ENCODE data around the gene SLC18A3. TPM values are rescaled to one million over a fixed set of nuclear protein-coding genes. Genes with fewer than 3 reads are reported as not detected.

SLC18A3 gene
- polyA plus RNA-seq, 2 donors = not detected

- H3K4me1 ChIP-seq (ENCODE audit: control insufficient read depth in 2 of 2, insufficient read depth in 2 of 2, low read length in 1 of 2) = peaks cover 0 to 5% of the 10 kb centered on the region in 2 donors
- H3K9me3 ChIP-seq (ENCODE audit: control insufficient read depth in 2 of 2, insufficient read depth in 1 of 2, low read depth in 1 of 2, low read length in 1 of 2) = no peaks in the 10 kb centered on the region
- no peaks in the 10 kb centered on the region for H3K36me3 ChIP-seq (ENCODE audit: control insufficient read depth in 2 of 2, insufficient read depth in 2 of 2, low read length in 1 of 2)
- no peak overlapping the region for H3K27ac ChIP-seq (ENCODE audit: low read depth in 2 of 2, low read length in 1 of 2)
- H3K4me3 ChIP-seq (ENCODE audit: low read depth in 1 of 2, low read length in 2 of 2) = no peak overlapping the region
- 2% methylated on average over 6 of the region's 6 CpGs for WGBS, 2 donors
- H3K27me3 ChIP-seq (ENCODE audit: control insufficient read depth in 1 of 2, insufficient read depth in 2 of 2, low read length in 2 of 2) = no peaks in the 10 kb centered on the region
These were observed 15.5 kb upstream of the SLC18A3 start for GRCh38 chr10:49594594-49594993.

- no peak overlapping the region for H3K27ac ChIP-seq (ENCODE audit: low read depth in 2 of 2, low read length in 1 of 2)
- no peaks in the 10 kb centered on the region for H3K9me3 ChIP-seq (ENCODE audit: control insufficient read depth in 2 of 2, insufficient read depth in 1 of 2, low read depth in 1 of 2, low read length in 1 of 2)
- WGBS, 2 donors = 57 to 60% methylated on average over 10 of the region's 10 CpGs
- no peak overlapping the region for H3K4me3 ChIP-seq (ENCODE audit: low read depth in 1 of 2, low read length in 2 of 2)
- H3K27me3 ChIP-seq (ENCODE audit: control insufficient read depth in 1 of 2, insufficient read depth in 2 of 2, low read length in 2 of 2) = no peaks in the 10 kb centered on the region
- H3K36me3 ChIP-seq (ENCODE audit: control insufficient read depth in 2 of 2, insufficient read depth in 2 of 2, low read length in 1 of 2) = no peaks in the 10 kb centered on the region
- H3K4me1 ChIP-seq (ENCODE audit: control insufficient read depth in 2 of 2, insufficient read depth in 2 of 2, low read length in 1 of 2) = peaks cover 0 to 5% of the 10 kb centered on the region in 2 donors
These were observed 15.0 kb upstream of the SLC18A3 start for GRCh38 chr10:49595003-49595712.

- Histone ChIP-seq H3K27ac (ENCODE audit: low read depth in 2 of 2, low read length in 1 of 2) (peak overlapping the region in 1 of 2 donors; percentile 57), H3K27me3 (ENCODE audit: control insufficient read depth in 1 of 2, insufficient read depth in 2 of 2, low read length in 2 of 2) (no peaks in the 10 kb centered on the region)
- WGBS, 2 donors = 59 to 61% methylated on average over 13 of the region's 13 CpGs
These were observed 14.2 kb upstream of the SLC18A3 start for GRCh38 chr10:49595713-49596492.

GRCh38 chr10:49596493-49596809 is 13.7 kb upstream of the SLC18A3 start:
- 37 to 48% methylated on average over 3 of the region's 3 CpGs for WGBS, 2 donors
- Histone ChIP-seq H3K9me3 (ENCODE audit: control insufficient read depth in 2 of 2, insufficient read depth in 1 of 2, low read depth in 1 of 2, low read length in 1 of 2) (peaks cover 0 to 2% of the 10 kb centered on the region in 2 donors), H3K27me3 (ENCODE audit: control insufficient read depth in 1 of 2, insufficient read depth in 2 of 2, low read length in 2 of 2) (no peaks in the 10 kb centered on the region), H3K4me1 (ENCODE audit: control insufficient read depth in 2 of 2, insufficient read depth in 2 of 2, low read length in 1 of 2) (peaks cover 0 to 5% of the 10 kb centered on the region in 2 donors), H3K27ac (ENCODE audit: low read depth in 2 of 2, low read length in 1 of 2) (no peak overlapping the region), H3K4me3 (ENCODE audit: low read depth in 1 of 2, low read length in 2 of 2) (no peak overlapping the region), H3K36me3 (ENCODE audit: control insufficient read depth in 2 of 2, insufficient read depth in 2 of 2, low read length in 1 of 2) (no peaks in the 10 kb centered on the region)

More at GRCh38 chr10:49595713-49596492, 14.2 kb upstream of the SLC18A3 start:
- H3K4me3 ChIP-seq (ENCODE audit: low read depth in 1 of 2, low read length in 2 of 2) = no peak overlapping the region
- peaks cover 0 to 2% of the 10 kb centered on the region in 2 donors for H3K9me3 ChIP-seq (ENCODE audit: control insufficient read depth in 2 of 2, insufficient read depth in 1 of 2, low read depth in 1 of 2, low read length in 1 of 2)
- no peaks in the 10 kb centered on the region for H3K36me3 ChIP-seq (ENCODE audit: control insufficient read depth in 2 of 2, insufficient read depth in 2 of 2, low read length in 1 of 2)
- H3K4me1 ChIP-seq (ENCODE audit: control insufficient read depth in 2 of 2, insufficient read depth in 2 of 2, low read length in 1 of 2) = peaks cover 0 to 5% of the 10 kb centered on the region in 2 donors

- peaks cover 0 to 5% of the 10 kb centered on the region in 2 donors for H3K4me1 ChIP-seq (ENCODE audit: control insufficient read depth in 2 of 2, insufficient read depth in 2 of 2, low read length in 1 of 2)
- H3K27ac ChIP-seq (ENCODE audit: low read depth in 2 of 2, low read length in 1 of 2) = no peak overlapping the region
- no peak overlapping the region for H3K4me3 ChIP-seq (ENCODE audit: low read depth in 1 of 2, low read length in 2 of 2)
- H3K27me3 ChIP-seq (ENCODE audit: control insufficient read depth in 1 of 2, insufficient read depth in 2 of 2, low read length in 2 of 2) = no peaks in the 10 kb centered on the region
- no peaks in the 10 kb centered on the region for H3K36me3 ChIP-seq (ENCODE audit: control insufficient read depth in 2 of 2, insufficient read depth in 2 of 2, low read length in 1 of 2)
- H3K9me3 ChIP-seq (ENCODE audit: control insufficient read depth in 2 of 2, insufficient read depth in 1 of 2, low read depth in 1 of 2, low read length in 1 of 2) = peaks cover 0 to 2% of the 10 kb centered on the region in 2 donors
- WGBS, 2 donors = 57 to 71% methylated on average over 3 of the region's 3 CpGs
These were observed 13.3 kb upstream of the SLC18A3 start for GRCh38 chr10:49596836-49597235.

GRCh38 chr10:49597426-49598163 is 12.5 kb upstream of the SLC18A3 start:
- Histone ChIP-seq H3K4me1 (ENCODE audit: control insufficient read depth in 2 of 2, insufficient read depth in 2 of 2, low read length in 1 of 2) (peaks cover 0 to 5% of the 10 kb centered on the region in 2 donors), H3K36me3 (ENCODE audit: control insufficient read depth in 2 of 2, insufficient read depth in 2 of 2, low read length in 1 of 2) (no peaks in the 10 kb centered on the region), H3K4me3 (ENCODE audit: low read depth in 1 of 2, low read length in 2 of 2) (no peak overlapping the region), H3K27me3 (ENCODE audit: control insufficient read depth in 1 of 2, insufficient read depth in 2 of 2, low read length in 2 of 2) (peaks cover 0 to under 1% of the 10 kb centered on the region in 2 donors), H3K9me3 (ENCODE audit: control insufficient read depth in 2 of 2, insufficient read depth in 1 of 2, low read depth in 1 of 2, low read length in 1 of 2) (peaks cover 0 to 2% of the 10 kb centered on the region in 2 donors), H3K27ac (ENCODE audit: low read depth in 2 of 2, low read length in 1 of 2) (no peak overlapping the region)
- WGBS, 2 donors = 71 to 72% methylated on average over 11 of the region's 11 CpGs

- H3K36me3 ChIP-seq (ENCODE audit: control insufficient read depth in 2 of 2, insufficient read depth in 2 of 2, low read length in 1 of 2) = no peaks in the 10 kb centered on the region
- peaks cover 0 to 5% of the 10 kb centered on the region in 2 donors for H3K4me1 ChIP-seq (ENCODE audit: control insufficient read depth in 2 of 2, insufficient read depth in 2 of 2, low read length in 1 of 2)
- peaks cover 0 to 2% of the 10 kb centered on the region in 2 donors for H3K9me3 ChIP-seq (ENCODE audit: control insufficient read depth in 2 of 2, insufficient read depth in 1 of 2, low read depth in 1 of 2, low read length in 1 of 2)
- H3K4me3 ChIP-seq (ENCODE audit: low read depth in 1 of 2, low read length in 2 of 2) = no peak overlapping the region
- H3K27ac ChIP-seq (ENCODE audit: low read depth in 2 of 2, low read length in 1 of 2) = no peak overlapping the region
- peaks cover 0 to 4% of the 10 kb centered on the region in 2 donors for H3K27me3 ChIP-seq (ENCODE audit: control insufficient read depth in 1 of 2, insufficient read depth in 2 of 2, low read length in 2 of 2)
- 72 to 75% methylated on average over 8 of the region's 8 CpGs for WGBS, 2 donors
These were observed 11.8 kb upstream of the SLC18A3 start for GRCh38 chr10:49598164-49598856.

- no peaks in the 10 kb centered on the region for H3K36me3 ChIP-seq (ENCODE audit: control insufficient read depth in 2 of 2, insufficient read depth in 2 of 2, low read length in 1 of 2)
- peaks cover 0 to 2% of the 10 kb centered on the region in 2 donors for H3K9me3 ChIP-seq (ENCODE audit: control insufficient read depth in 2 of 2, insufficient read depth in 1 of 2, low read depth in 1 of 2, low read length in 1 of 2)
- no peak overlapping the region for H3K4me3 ChIP-seq (ENCODE audit: low read depth in 1 of 2, low read length in 2 of 2)
- H3K27ac ChIP-seq (ENCODE audit: low read depth in 2 of 2, low read length in 1 of 2) = no peak overlapping the region
- 38 to 45% methylated on average over 4 of the region's 4 CpGs for WGBS, 2 donors
- peaks cover 0 to 5% of the 10 kb centered on the region in 2 donors for H3K4me1 ChIP-seq (ENCODE audit: control insufficient read depth in 2 of 2, insufficient read depth in 2 of 2, low read length in 1 of 2)
- H3K27me3 ChIP-seq (ENCODE audit: control insufficient read depth in 1 of 2, insufficient read depth in 2 of 2, low read length in 2 of 2) = peaks cover 0 to 4% of the 10 kb centered on the region in 2 donors
These were observed 11.1 kb upstream of the SLC18A3 start for GRCh38 chr10:49598986-49599385.

GRCh38 chr10:49599546-49599945 is 10.6 kb upstream of the SLC18A3 start:
- H3K27me3 ChIP-seq (ENCODE audit: control insufficient read depth in 1 of 2, insufficient read depth in 2 of 2, low read length in 2 of 2) = peaks cover 0 to 4% of the 10 kb centered on the region in 2 donors
- H3K4me3 ChIP-seq (ENCODE audit: low read depth in 1 of 2, low read length in 2 of 2) = no peak overlapping the region
- peaks cover 0 to 2% of the 10 kb centered on the region in 2 donors for H3K9me3 ChIP-seq (ENCODE audit: control insufficient read depth in 2 of 2, insufficient read depth in 1 of 2, low read depth in 1 of 2, low read length in 1 of 2)
- 60 to 69% methylated on average over 3 of the region's 3 CpGs for WGBS, 2 donors
- H3K4me1 ChIP-seq (ENCODE audit: control insufficient read depth in 2 of 2, insufficient read depth in 2 of 2, low read length in 1 of 2) = peaks cover 0 to 5% of the 10 kb centered on the region in 2 donors
- no peak overlapping the region for H3K27ac ChIP-seq (ENCODE audit: low read depth in 2 of 2, low read length in 1 of 2)
- no peaks in the 10 kb centered on the region for H3K36me3 ChIP-seq (ENCODE audit: control insufficient read depth in 2 of 2, insufficient read depth in 2 of 2, low read length in 1 of 2)
